PFSK-1 (cell line): ENCODE measurements around the gene ZNF814. TPM values are rescaled to one million over a fixed set of nuclear protein-coding genes. Genes with fewer than 3 reads are reported as not detected.

ENCODE experiments used
- FOXP2 ChIP-seq: optimal IDR thresholded peaks from 2 replicates; pipeline ENCODE3; 2011; ENCODE audit warnings: borderline replicate concordance, control low read depth, inconsistent platforms; ENCODE audit not compliant: insufficient read depth; ENCODE audit errors: extremely low read length, extremely low read depth
- POLR2AphosphoS5 ChIP-seq: IDR thresholded peaks from 2 replicates; pipeline ENCODE4 v1.6.1; 2012; ENCODE audit warnings: low read depth, mild to moderate bottlenecking, control low read depth, low read length, moderate library complexity
- SIN3A ChIP-seq: IDR thresholded peaks from 2 replicates; pipeline ENCODE4 v1.6.1; 2012; ENCODE audit warnings: mild to moderate bottlenecking, low read length, moderate library complexity, borderline replicate concordance; ENCODE audit not compliant: insufficient read depth
- TAF1 ChIP-seq: IDR thresholded peaks from 2 replicates; pipeline ENCODE4 v1.6.1; 2012; ENCODE audit warnings: low read length, control low read depth, borderline replicate concordance; ENCODE audit not compliant: insufficient read depth
- polyA plus RNA-seq: library from polyadenylated mRNA; unstranded; fragments of >200 nt; gene quantifications from one replicate; pipeline ENCODE4 v1.2.1, GENCODE V29; 2012; ENCODE audit warnings: low read depth, missing spikeins; ENCODE audit not compliant: insufficient read length
- TF ChIP-seq, protein P1 (sequence below), 2 experiments: IDR thresholded peaks; 2 replicates each; pipeline versions ENCODE4 v1.6.1 to v1.8.0; 2011 to 2012; ENCODE audit warnings: low read depth in 2 of 2, low read length in 2 of 2, control low read depth in 1 of 2, inconsistent platforms in 1 of 2, mild to moderate bottlenecking in 1 of 2, moderate library complexity in 1 of 2; ENCODE audit not compliant: insufficient read depth in 1 of 2

The ZNF814 gene
- 12.9 TPM for polyA plus RNA-seq

DNA sequence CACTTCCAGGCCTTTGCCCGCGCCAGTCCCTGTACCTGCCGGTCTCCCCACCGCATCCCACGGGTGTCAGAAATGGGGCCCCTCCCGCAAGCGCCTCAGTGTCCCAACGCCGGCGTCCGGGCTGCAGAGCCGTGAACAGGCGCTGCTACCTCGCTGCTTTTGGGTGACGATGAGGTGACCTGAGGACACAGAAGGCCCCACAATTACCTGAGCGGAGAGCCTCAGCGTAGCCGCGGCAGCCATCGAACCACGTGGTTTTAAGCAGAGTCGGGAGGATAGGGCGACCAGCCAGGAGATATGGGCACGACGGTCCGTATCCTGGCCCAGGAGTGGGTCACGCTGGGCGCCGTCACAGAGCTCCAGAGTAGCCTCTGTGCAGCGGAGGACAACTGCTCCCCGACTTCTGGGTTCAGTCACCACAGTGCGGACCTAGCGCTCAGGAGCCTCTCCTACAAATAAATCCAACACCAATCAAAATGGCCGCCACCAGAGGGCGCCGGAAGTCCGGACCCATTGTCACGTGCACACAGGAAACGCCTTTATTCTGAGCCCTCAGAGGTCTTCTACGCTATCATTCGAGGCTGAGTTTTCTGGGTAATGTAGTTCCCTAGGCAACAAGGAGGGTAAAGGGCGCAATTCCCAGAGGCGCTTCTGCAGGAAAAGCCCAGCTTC is at the start of gene ZNF814:
Gene ZNF814 (minus strand): TSS at position 478 of the 672 bp plus-strand sequence. CDS start 235 bp downstream, at position 243.
- TF ChIP-seq, protein P1, sequence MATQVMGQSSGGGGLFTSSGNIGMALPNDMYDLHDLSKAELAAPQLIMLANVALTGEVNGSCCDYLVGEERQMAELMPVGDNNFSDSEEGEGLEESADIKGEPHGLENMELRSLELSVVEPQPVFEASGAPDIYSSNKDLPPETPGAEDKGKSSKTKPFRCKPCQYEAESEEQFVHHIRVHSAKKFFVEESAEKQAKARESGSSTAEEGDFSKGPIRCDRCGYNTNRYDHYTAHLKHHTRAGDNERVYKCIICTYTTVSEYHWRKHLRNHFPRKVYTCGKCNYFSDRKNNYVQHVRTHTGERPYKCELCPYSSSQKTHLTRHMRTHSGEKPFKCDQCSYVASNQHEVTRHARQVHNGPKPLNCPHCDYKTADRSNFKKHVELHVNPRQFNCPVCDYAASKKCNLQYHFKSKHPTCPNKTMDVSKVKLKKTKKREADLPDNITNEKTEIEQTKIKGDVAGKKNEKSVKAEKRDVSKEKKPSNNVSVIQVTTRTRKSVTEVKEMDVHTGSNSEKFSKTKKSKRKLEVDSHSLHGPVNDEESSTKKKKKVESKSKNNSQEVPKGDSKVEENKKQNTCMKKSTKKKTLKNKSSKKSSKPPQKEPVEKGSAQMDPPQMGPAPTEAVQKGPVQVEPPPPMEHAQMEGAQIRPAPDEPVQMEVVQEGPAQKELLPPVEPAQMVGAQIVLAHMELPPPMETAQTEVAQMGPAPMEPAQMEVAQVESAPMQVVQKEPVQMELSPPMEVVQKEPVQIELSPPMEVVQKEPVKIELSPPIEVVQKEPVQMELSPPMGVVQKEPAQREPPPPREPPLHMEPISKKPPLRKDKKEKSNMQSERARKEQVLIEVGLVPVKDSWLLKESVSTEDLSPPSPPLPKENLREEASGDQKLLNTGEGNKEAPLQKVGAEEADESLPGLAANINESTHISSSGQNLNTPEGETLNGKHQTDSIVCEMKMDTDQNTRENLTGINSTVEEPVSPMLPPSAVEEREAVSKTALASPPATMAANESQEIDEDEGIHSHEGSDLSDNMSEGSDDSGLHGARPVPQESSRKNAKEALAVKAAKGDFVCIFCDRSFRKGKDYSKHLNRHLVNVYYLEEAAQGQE (IDR thresholded peaks at IDR 0.05; ENCODE audit: insufficient read depth in 1 of 2, low read depth in 2 of 2, low read length in 2 of 2) = peak in 1 of 2 experiments; percentile 52; a peak in 1 of 4 replicates
- TF ChIP-seq POLR2AphosphoS5 (peak; percentile 87), FOXP2 (no peak), SIN3A (peak; percentile 72; the same call in 1 of the 2 replicates), TAF1 (peak; percentile 80; the same call in 1 of the 2 replicates)

GRCh38 chr19:57935731-57936130 is 46.9 kb upstream of the ZNF814 start:
- TF ChIP-seq POLR2AphosphoS5 = no peak
- TF ChIP-seq FOXP2 = no peak
- TF ChIP-seq, protein P1 (IDR thresholded peaks at IDR 0.05; ENCODE audit: insufficient read depth in 1 of 2, low read depth in 2 of 2, low read length in 2 of 2) = no peak
- TF ChIP-seq SIN3A = no peak
- TF ChIP-seq TAF1 = no peak

DNA sequence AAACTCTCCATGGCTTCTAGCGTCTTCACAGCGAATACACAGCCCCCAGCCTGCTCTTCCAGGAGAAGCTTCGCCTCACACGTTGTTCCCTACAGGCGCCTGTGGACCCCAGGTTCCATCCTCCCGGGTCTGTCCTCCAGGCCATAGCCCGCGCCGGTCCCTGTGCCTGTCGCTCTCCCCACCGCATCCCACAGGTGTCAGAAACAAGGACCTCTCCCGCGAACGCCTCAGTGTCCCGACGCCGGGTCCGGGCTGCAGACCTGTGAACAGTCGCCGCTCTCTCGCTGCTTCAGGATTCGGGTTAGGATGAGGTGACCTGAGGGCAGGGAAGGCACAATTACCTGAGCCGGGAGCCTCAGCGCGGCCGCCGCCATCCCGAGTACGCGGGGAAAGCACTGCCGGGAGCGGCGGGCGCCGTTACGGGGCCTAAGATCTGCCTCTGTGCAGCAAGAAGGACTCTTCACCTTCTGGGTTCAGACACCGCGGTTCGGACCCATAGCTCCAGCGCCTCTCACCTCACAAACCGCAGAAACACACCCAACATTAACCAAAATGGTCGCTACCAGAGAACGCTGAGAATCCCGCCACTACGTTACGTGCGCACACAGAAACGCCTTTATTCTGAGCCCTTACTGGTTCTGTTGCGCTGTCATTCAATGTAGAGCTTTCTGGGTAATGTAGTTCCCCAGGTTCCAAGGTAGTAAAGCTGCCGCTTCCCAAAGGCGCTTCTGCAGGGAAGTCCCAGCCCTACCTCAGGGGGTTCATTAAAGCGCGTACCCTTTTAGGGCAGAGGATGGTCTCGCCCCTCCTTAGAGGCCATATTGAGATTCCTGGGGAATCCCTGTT is 46.2 kb upstream of the ZNF814 start, which contains the start of gene ZNF418:
Gene ZNF418 (minus strand): TSS at position 583 of the 846 bp plus-strand sequence. CDS start 1,580 bp downstream, outside the sequence.
- TF ChIP-seq POLR2AphosphoS5 = peak; percentile 81
- no peak for TF ChIP-seq FOXP2
- TF ChIP-seq, protein P1 (IDR thresholded peaks at IDR 0.05; ENCODE audit: insufficient read depth in 1 of 2, low read depth in 2 of 2, low read length in 2 of 2) = no peak
- 0 out of 2 replicates have a peak, but pooled peaks have one; percentile 28 for TF ChIP-seq TAF1
- TF ChIP-seq SIN3A = peak; percentile 31; the same call in 1 of the 2 replicates

GRCh38 chr19:57927587-57927986 is 38.8 kb upstream of the ZNF814 start:
- no peak for TF ChIP-seq SIN3A
- TF ChIP-seq, protein P1 (IDR thresholded peaks at IDR 0.05; ENCODE audit: insufficient read depth in 1 of 2, low read depth in 2 of 2, low read length in 2 of 2) = 0 out of 4 replicates have a peak, but pooled peaks of 1 of the 2 experiments have one; percentile 39
